Smooth muscle cell (in vitro differentiated cells): Measurements from ENCODE around the gene TMEM222. TPM values are rescaled to one million over a fixed set of nuclear protein-coding genes. Genes with fewer than 3 reads are reported as not detected.

Experiments used
- DNase-seq: peaks from one replicate; lab custom pipeline; 2025; ENCODE audit not compliant: unreplicated experiment; lab: John Stamatoyannopoulos, UW
- H2AFZ ChIP-seq: fragments of 200-600 bp; sonication (generic); 2 replicates; pipeline ENCODE4 v1.6.0; 2016; ENCODE audit warnings: antibody characterized with exemption, low read depth, mild to moderate bottlenecking
- H3F3A ChIP-seq: fragments of 200-600 bp; sonication (generic); 2 replicates; pipeline ENCODE4 v1.6.0; 2017; ENCODE audit warnings: antibody characterized with exemption, low read depth
- H3K27ac ChIP-seq: fragments of 200-600 bp; sonication (generic); 2 replicates; pipeline ENCODE4 v1.5.1; 2016; ENCODE audit warnings: low read depth, mild to moderate bottlenecking
- H3K27me3 ChIP-seq: fragments of 200-600 bp; sonication (generic); 2 replicates; pipeline ENCODE4 v1.6.1; 2016; ENCODE audit warnings: low read depth, mild to moderate bottlenecking
- H3K36me3 ChIP-seq: fragments of 200-600 bp; sonication (generic); 2 replicates; pipeline ENCODE4 v1.5.1; 2016; ENCODE audit warnings: low read depth
- H3K4me1 ChIP-seq: fragments of 200-600 bp; sonication (generic); 2 replicates; pipeline ENCODE4 v1.5.1; 2016; ENCODE audit warnings: low read depth
- H3K4me2 ChIP-seq: fragments of 200-600 bp; sonication (generic); 2 replicates; pipeline ENCODE4 v1.6.0; 2016; ENCODE audit warnings: mild to moderate bottlenecking
- H3K4me3 ChIP-seq: fragments of 200-600 bp; sonication (generic); 2 replicates; pipeline ENCODE4 v1.5.1; 2016; ENCODE audit warnings: mild to moderate bottlenecking
- H3K79me2 ChIP-seq: fragments of 200-600 bp; sonication (generic); 2 replicates; pipeline ENCODE4 v1.6.0; 2016; ENCODE audit warnings: low read depth, mild to moderate bottlenecking
- H3K9ac ChIP-seq: fragments of 200-600 bp; sonication (generic); 2 replicates; pipeline ENCODE4 v1.6.0; 2016; ENCODE audit warnings: low read depth
- H3K9me3 ChIP-seq: fragments of 200-600 bp; sonication (generic); replicated peaks from 2 replicates; pipeline ENCODE4 v1.5.1; 2016; ENCODE audit warnings: low read depth
- H4K20me1 ChIP-seq: fragments of 200-600 bp; sonication (generic); 2 replicates; pipeline ENCODE4 v1.6.0; 2016; ENCODE audit warnings: low read depth
- CTCF ChIP-seq: fragments of 200-600 bp; sonication (generic); IDR thresholded peaks from 2 replicates; pipeline ENCODE4 v1.5.1; 2017; ENCODE audit warnings: borderline replicate concordance, mild to moderate bottlenecking, antibody characterized with exemption; ENCODE audit not compliant: insufficient read depth, poor library complexity, severe bottlenecking
- WGBS: methylation state at CpG from one replicate; pipeline ENCODE4 v1.1.7; 2016; ENCODE audit warnings: low lambda C conversion rate; 5-methylcytosine and 5-hydroxymethylcytosine counted together
- polyA plus RNA-seq: library from polyadenylated mRNA; unstranded; fragments of >200 nt; fragmentation: Nextera tagmentation; extraction: Ambion mirVana; gene quantifications from 2 replicates; pipeline ENCODE4 v1.2.1, GENCODE V29; 2016
- total RNA-seq: library from RNA; depleted of rRNA; stranded (reverse); fragments of >200 nt; gene quantifications from 2 replicates; pipeline ENCODE4 v1.2.3, GENCODE V29; 2014

The TMEM222 gene
- total and polyA plus RNA-seq, 2 experiments from 2014 or later: 28.0 to 49.3 TPM

GRCh38 chr1:27366113-27366410 lies 44.1 kb downstream of the TMEM222 start:
- no peak for TF ChIP-seq CTCF
- under 1% methylated on average over 28 of the region's 30 CpGs for WGBS

GRCh38 chr1:27366411-27367159 lies 44.6 kb downstream of the TMEM222 start, which contains the start of gene MAP3K6:
Gene MAP3K6, minus strand, starts transcription at chr1:27366961. Its CDS starts 364 bp downstream, at chr1:27366597.
- peak; percentile 70 for DNase-seq
- Histone ChIP-seq H3K27ac (peak within 1 kb of the TSS; percentile 77), H3K9me3 (no peaks in the 10 kb centered on the region), H2AFZ (peak within 1 kb of the TSS; percentile 96), H3K4me3 (peak within 1 kb of the TSS; percentile 63), H3K4me1 (peaks cover 15% of the 10 kb centered on the region), H3K27me3 (no peaks in the 10 kb centered on the region), H3K9ac (peak within 1 kb of the TSS; percentile 80), H3K36me3 (no peaks in the 10 kb centered on the region), H3K79me2 (peaks cover 5% of the 10 kb centered on the region), H3K4me2 (peak within 1 kb of the TSS; percentile 88), H3F3A (peaks cover 7% of the 10 kb centered on the region), H4K20me1 (peaks cover 5% of the 10 kb centered on the region)
- WGBS: 0% methylated on average over 42 of the region's 67 CpGs
- peak; percentile 30 for TF ChIP-seq CTCF

More at GRCh38 chr1:27366113-27366410, 44.1 kb downstream of the TMEM222 start:
- H3K27ac ChIP-seq: peak overlapping the region; percentile 77
- H3K4me1 ChIP-seq: peaks cover 15% of the 10 kb centered on the region
- peak; percentile 93 for DNase-seq
- peaks cover 5% of the 10 kb centered on the region for H4K20me1 ChIP-seq
- no peaks in the 10 kb centered on the region for H3K9me3 ChIP-seq
- peak overlapping the region; percentile 88 for H3K4me2 ChIP-seq
- H3K79me2 ChIP-seq: peaks cover 5% of the 10 kb centered on the region
- H3F3A ChIP-seq: peaks cover 7% of the 10 kb centered on the region
- H3K27me3 ChIP-seq: no peaks in the 10 kb centered on the region
- no peaks in the 10 kb centered on the region for H3K36me3 ChIP-seq
- H3K9ac ChIP-seq: peak overlapping the region; percentile 21
- peak overlapping the region; percentile 68 for H2AFZ ChIP-seq
- H3K4me3 ChIP-seq: peak overlapping the region; percentile 63

- Histone ChIP-seq H2AFZ (peak overlapping the region; percentile 96), H3F3A (peaks cover 7% of the 10 kb centered on the region), H4K20me1 (peaks cover 5% of the 10 kb centered on the region), H3K4me1 (peaks cover 15% of the 10 kb centered on the region), H3K79me2 (peaks cover 5% of the 10 kb centered on the region), H3K27ac (peak overlapping the region; percentile 75), H3K4me3 (peak overlapping the region; percentile 63), H3K9ac (no peak overlapping the region), H3K27me3 (no peaks in the 10 kb centered on the region), H3K4me2 (peak overlapping the region; percentile 88), H3K36me3 (no peaks in the 10 kb centered on the region), H3K9me3 (no peaks in the 10 kb centered on the region)
- DNase-seq: no peak
- WGBS: 44% methylated on average over 8 of the region's 8 CpGs
- no peak for TF ChIP-seq CTCF
These were observed 45.2 kb downstream of the TMEM222 start for GRCh38 chr1:27367160-27367650.
